ENCODE results near the gene ARHGAP6.
"Not testable (repeated sequence)": the region's sequence is repeated elsewhere in the genome, so short reads cannot be mapped to it uniquely, and the experiment has no call there.

The ARHGAP6 gene

DNA sequence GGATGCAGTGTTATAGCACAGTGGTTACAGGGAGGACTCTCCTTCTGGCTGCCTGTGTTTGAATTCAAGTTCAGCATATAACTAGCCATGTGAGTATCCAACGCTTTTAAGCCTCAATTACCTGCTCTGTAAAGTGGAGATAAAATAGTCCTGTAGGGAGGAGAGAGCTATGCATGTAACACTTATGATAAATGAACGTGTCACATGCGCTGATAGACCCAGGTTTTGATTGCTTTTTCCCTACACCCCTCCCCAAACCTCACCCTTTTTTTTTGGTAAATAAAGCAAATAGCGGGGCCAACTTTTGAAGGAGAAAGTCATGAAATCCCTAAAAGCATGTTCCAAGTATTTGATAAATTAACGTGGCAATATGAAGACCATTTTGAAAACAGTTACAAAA is 392.9 kb downstream of the ARHGAP6 start:
- no peak for DNase-seq

GRCh38 chrX:11272290-11272689 is 393.4 kb downstream of the ARHGAP6 start:
- DNase-seq, result no peak

DNA sequence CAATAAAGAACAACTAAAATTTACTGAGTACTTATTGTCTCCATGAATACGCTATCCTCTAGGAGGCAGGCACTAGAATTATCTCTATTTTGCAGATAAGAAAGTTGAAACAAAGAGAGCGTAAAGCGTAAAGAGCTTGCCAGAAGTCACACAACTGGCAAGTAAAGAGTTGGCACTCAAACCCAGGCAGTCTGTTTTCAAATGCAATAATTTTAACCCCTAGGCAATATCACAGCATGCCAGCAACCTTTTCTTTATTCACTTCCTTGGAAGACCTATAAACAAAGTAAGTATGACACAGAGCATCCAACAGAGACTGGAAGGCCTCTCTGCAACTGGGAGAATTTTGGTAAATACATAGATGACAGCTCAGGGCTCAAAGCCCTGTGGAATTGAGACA is 395.7 kb downstream of the ARHGAP6 start:
- DNase-seq, result no peak

- no peak for DNase-seq
These were observed 396.7 kb downstream of the ARHGAP6 start for GRCh38 chrX:11269006-11269405.

GRCh38 chrX:11267425-11267824 is 398.3 kb downstream of the ARHGAP6 start:
- no peak for DNase-seq

GRCh38 chrX:11266573-11267003 is 399.1 kb downstream of the ARHGAP6 start:
- DNase-seq, result no peak

GRCh38 chrX:11265352-11265751 is 400.4 kb downstream of the ARHGAP6 start:
- no peak for DNase-seq

DNA sequence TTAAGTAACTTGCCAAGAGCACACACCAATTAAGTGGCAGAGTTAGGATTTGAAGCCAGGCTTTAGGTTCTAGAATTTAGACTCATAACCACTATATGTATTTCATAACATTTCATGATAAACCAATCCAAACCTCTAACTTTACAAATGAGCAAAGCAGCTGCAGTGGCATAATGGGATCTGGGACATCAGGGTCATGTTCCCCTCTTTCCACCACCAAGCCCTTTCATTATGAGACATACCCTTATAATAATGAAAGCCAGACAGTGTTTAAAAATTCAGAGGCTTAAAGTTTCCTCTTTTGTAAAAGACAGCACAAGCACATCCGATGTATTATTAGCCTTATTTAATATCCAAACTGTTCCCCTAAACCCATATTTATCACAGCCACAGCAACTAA is 400.8 kb downstream of the ARHGAP6 start:
- no peak for DNase-seq

DNA sequence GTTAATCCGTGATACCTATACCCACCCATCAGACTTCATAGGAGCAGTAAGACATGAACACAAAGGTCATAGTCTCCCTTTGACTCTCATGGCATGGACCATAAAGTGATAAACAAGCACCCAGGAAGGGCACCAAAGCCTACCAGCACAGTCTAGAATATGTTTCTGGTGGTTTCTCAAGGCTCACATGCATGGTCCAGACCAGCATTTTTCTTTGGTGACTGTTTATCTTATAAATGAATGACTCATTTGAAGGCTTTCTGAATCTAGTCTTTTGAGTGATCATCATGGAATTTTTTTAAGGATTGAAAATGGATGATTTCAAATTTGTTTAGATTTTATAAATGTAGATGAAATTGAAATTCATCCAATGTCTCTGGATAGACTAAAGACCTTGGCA is 404.5 kb downstream of the ARHGAP6 start:
- no peak for DNase-seq

DNA sequence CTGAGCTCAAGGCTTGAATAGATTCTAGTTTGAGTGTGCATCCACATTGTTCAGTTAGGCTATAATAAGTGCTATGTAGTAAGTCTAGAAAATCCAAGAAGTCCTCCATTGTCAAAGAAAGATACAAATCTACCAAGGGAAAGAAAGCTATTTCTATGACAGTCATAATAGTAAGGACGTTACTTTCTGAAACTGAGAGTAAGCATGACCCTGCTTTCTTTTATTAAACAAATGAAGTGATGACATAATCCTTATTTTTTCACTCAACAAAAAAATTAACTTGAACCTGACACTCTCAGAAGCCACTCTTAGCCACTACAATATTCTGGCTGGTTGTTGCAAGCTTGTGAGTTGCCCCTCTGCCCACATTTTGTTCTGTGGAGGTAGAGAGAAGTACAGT is 406.3 kb downstream of the ARHGAP6 start:
- no peak for DNase-seq

DNA sequence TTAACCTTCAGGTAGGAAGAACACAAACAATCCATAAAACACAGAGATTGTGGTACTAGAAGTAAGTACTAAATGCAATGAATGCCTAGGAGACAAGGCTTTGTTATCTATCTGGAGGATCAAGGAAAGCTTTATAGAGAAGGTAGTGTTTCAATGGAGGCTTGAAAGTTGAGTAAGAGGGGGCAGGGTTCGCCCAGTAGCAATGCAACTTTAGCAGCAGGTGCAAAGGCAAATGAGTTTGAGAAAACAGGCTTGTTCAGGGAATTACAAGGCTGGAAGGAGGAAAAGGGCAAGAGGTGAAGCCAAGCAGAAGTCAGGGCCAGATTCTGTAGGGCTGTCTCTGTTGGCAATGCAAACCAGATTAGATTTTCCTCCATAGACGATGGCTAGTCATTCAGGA is 408.0 kb downstream of the ARHGAP6 start:
- no peak for DNase-seq

- DNase-seq, result no peak
These were observed 408.4 kb downstream of the ARHGAP6 start for GRCh38 chrX:11257290-11257689.

GRCh38 chrX:11254417-11255109 is 411.2 kb downstream of the ARHGAP6 start:
- no peak for DNase-seq

GRCh38 chrX:11244636-11245035 is 421.1 kb downstream of the ARHGAP6 start:
- no peak for DNase-seq

DNA sequence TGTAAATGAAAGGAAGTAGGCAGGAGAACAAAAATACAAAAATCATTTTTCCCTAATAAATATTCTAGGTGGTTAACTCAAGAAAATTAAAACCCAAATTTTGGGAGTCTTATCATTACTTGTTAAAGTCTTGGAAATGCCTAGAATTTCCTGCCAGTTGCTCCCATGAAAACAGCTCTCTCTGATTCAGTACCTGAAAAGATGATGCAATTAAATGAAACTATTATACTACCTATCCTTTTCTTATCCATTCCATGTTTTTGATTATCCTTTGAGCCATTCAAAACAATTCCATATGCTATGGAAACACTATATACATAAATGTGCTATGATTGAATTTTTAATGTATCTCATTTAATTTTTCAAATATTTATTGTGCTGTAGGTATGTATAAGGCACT is 423.0 kb downstream of the ARHGAP6 start:
- DNase-seq, result no peak

GRCh38 chrX:11241720-11242119 is 424.0 kb downstream of the ARHGAP6 start:
- DNase-seq, result no peak

DNA sequence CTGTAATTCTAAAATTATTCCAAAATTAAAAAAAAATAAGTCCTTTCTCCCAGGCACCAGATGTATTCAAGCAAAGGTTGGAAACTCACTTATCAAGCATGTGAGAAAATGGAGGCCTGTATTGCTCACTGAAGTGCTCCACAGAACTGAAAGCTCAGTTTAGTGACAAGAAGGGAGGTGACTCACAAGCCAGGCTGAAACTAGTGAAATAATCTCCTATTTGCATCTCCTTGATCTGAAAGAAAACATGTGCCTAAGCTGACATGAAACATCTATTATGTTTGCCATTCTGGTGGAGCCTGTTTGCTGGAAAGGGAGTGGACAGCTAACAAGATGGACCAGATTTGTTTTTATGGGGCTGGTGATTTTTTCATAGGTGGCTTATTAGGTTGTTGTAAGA is 426.5 kb downstream of the ARHGAP6 start:
- no peak for DNase-seq

- not testable (repeated sequence) for DNase-seq
These were observed 430.3 kb downstream of the ARHGAP6 start for GRCh38 chrX:11235377-11235776.

DNA sequence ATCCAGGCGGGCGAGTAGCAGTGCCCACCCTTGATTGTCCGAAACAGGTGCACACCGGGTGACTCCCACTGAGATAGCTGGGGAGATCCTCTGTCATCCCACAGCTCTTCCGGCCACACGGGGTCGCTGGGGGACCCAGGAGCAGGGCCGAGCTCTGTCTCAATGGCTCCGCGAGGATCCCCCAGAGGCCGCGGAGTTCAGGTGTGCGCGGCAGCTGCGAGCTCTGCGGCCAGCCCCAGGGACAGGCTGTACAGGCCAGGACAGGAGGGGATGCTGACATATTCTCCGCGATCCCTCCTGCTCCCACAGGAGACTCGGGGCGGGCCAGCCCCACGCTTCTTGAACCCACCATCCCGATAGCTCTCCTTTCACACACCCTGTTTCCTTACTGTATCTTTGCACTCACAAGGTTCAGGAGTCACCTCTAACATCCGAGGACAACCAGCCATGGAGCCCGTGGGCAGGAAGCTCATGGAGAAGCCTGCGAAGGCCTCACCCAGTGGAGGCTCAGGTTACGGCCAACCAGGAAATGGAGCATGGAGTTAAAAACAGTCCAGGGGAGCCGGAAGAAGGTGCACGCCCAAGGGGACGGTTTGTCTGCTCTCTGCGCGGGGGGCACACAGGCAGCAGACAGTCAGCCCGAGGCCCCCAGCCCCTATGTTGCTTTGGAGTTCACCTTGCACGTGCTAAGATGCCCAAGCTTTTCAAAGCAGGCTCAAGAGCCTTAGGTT is 450.4 kb downstream of the ARHGAP6 start:
- DNase-seq, result no peak

DNA sequence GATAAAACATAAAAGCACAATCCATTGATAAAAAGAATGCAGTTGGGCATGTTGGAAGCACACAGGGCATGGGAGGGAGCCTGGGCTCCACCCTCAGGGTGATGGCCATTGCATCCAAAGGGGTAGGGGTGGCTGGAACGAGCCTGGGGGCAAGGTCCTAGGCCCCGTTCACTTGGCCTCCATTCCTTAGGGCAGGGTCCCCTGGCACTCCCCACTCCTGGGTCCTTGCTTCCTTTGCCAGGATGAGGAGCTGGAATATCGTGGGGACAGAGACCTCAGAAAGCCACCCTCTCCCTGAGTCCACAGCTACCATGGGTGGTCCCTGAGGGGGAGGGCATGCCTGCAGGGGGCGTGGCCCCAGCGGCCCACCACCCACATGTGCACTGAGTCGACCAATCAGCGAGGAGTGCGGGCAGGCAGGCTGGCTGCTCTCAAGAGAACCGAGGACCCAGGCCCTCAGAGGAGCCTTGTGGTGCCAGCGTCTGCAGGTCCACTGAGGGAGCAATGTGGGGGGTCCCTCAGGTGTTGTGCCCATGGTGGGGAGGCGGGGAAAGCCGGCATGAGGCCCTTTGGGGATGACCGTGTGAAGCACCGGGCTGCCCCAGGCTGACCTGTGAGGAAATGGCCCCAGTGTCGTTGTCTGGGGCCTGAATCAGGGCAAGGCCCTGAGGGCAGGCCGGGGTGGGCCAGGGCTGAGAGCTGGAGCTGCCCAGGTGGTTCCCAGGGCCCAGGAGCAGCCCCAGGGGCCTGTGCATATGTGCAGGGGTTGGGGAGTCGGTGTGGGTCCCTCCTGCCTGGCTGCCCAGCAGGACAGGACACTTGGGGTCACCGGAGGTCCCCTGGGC is 451.2 kb downstream of the ARHGAP6 start:
- DNase-seq, result no peak

- DNase-seq, result no peak
These were observed 453.0 kb downstream of the ARHGAP6 start for GRCh38 chrX:11212741-11213140.

DNA sequence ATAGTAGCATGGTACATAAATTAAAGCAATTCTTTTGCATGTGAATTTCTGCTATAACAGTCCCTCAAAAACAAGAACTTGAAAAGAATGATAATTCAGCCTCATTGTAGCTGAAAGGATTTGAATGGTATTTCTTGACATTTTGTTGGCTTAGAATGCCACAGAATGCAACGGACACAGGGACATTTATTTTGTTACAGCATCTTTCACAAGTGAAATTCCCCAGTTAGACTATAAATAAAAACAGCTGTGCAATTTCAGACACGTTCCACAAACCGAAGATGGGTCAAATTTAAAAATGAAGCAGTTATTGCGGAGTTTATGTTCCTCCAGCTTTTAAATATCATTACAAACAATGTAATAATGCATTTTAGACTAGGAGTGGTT is 455.3 kb downstream of the ARHGAP6 start:
- DNase-seq, result no peak

- no peak for DNase-seq
These were observed 455.8 kb downstream of the ARHGAP6 start for GRCh38 chrX:11209798-11210414.
